ENCODE results near the gene FAM110C. TPM values are rescaled to one million over a fixed set of nuclear protein-coding genes. Genes with fewer than 3 reads are reported as not detected.
A peak's percentile ranks its signal among the peaks of the same experiment; 100 is the strongest.
"Not testable (repeated sequence)": the region's sequence is repeated elsewhere in the genome, so short reads cannot be mapped to it uniquely, and the experiment has no call there.

FAM110C gene
- total RNA-seq, 1 experiment from 2014 or later, result 20.6 TPM

DNA sequence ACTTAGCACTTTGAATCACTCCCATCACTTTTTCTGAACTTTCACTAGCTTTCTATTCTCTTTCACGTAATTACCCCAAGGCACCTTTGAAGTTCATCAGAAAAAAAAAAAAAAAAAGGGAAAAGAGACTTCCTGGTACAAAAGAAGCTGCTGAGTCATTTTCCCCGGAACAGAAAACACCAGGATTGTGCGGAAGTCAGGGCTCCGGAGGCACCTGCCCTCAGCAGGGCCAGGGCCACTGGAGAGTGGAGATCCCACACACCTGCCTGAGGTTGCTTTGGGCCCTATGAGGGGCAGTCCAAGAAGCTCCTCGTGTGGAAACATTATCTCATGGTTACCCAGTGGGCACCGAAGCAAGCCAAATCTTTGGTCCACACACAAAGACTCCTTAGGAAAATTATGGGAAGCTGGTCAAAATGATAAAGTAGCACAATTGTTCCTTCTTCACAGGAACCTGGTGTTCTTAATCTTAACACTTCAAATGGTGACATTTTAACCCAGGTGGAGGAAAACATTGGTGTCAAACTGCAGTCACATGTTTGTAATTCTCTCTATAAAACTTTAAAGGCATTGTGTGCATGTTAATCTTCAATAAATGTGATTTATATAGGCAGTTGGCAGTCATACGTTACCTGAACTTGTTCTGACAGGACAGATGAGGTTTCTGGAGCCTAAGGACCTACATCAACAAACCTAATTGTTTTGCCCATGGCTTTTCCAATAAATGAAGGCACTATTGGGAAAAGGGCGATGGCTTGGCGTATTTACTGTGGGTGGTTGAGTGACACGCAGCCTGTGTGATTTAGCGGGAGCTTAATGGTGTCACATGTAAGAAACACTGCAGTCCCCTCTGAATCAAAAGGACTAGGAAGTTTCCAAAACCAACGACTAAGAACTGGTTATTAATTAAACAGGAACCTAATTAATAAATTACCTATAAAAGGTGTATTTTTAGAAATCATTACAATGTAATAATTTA is 23.4 kb upstream of the FAM110C start:
- DNase-seq, result peak; percentile 59
- TF ChIP-seq CTCF (IDR thresholded peaks at IDR 0.05; ENCODE audit: unreplicated experiment), result no peak
- CTCF ChIA-PET, result interaction anchor here (0.9 kb wide), 1 partner anchor 23 kb away, joined by 3 read pairs; no protein-coding TSS in a partner anchor
- no TSS peak for BruUV-seq (replicated peaks)
- peaks cover 6% of the 10 kb centered on the region for H3K36me3 Mint-ChIP-seq (ENCODE audit: insufficient read depth, unreplicated experiment)
- H3K9me3 Mint-ChIP-seq (ENCODE audit: low read depth, unreplicated experiment), result peaks cover 3% of the 10 kb centered on the region
- intact Hi-C loops (cut with micrococcal nuclease; ENCODE audit: unreplicated experiment), result loop anchor here (1.0 kb wide), 1 partner anchor 22 kb away; no protein-coding TSS in a partner anchor
- H3K4me3 Mint-ChIP-seq (ENCODE audit: low read depth, unreplicated experiment), result peak overlapping the region; percentile 8
- no peaks in the 10 kb centered on the region for H3K4me1 Mint-ChIP-seq (ENCODE audit: low read depth, unreplicated experiment)
- H3K27me3 Mint-ChIP-seq (ENCODE audit: unreplicated experiment), result no peaks in the 10 kb centered on the region
- H3K27ac Mint-ChIP-seq (ENCODE audit: unreplicated experiment), result no peak overlapping the region

DNA sequence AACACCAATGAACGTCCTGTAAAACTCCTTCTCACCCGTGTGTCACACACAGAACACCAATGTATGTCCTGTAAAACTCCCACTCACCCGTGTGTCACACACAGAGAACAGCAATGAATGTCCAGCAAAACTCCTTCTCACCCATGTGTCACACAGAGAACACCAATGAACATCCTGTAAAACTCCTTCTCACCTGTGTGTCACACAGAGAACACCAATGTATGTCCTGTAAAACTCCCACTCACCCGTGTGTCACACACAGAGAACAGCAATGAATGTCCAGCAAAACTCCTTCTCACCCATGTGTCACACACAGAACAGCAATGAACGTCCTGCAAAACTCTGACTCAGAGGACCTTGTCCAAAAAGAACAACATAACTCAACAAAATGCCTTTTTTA is 22.3 kb upstream of the FAM110C start:
- BruUV-seq (replicated peaks); CTCF ChIA-PET; H3K4me1 Mint-ChIP-seq (ENCODE audit: low read depth, unreplicated experiment); H3K27ac Mint-ChIP-seq (ENCODE audit: unreplicated experiment); H3K27me3 Mint-ChIP-seq (ENCODE audit: unreplicated experiment); H3K9me3 Mint-ChIP-seq (ENCODE audit: low read depth, unreplicated experiment); DNase-seq; H3K36me3 Mint-ChIP-seq (ENCODE audit: insufficient read depth, unreplicated experiment); intact Hi-C loops (cut with micrococcal nuclease; ENCODE audit: unreplicated experiment); H3K4me3 Mint-ChIP-seq (ENCODE audit: low read depth, unreplicated experiment): not testable (repeated sequence)

- intact Hi-C loops (cut with micrococcal nuclease; ENCODE audit: unreplicated experiment), result no loop called here
- H3K27me3 Mint-ChIP-seq (ENCODE audit: unreplicated experiment), result no peaks in the 10 kb centered on the region
- no peak for DNase-seq
- no TSS peak for BruUV-seq (replicated peaks)
- H3K36me3 Mint-ChIP-seq (ENCODE audit: insufficient read depth, unreplicated experiment), result peaks cover 6% of the 10 kb centered on the region
- no peak overlapping the region for H3K27ac Mint-ChIP-seq (ENCODE audit: unreplicated experiment)
- TF ChIP-seq CTCF (IDR thresholded peaks at IDR 0.05; ENCODE audit: unreplicated experiment), result no peak
- no peak overlapping the region for H3K4me3 Mint-ChIP-seq (ENCODE audit: low read depth, unreplicated experiment)
- no peaks in the 10 kb centered on the region for H3K4me1 Mint-ChIP-seq (ENCODE audit: low read depth, unreplicated experiment)
- CTCF ChIA-PET, result no interaction called here
- H3K9me3 Mint-ChIP-seq (ENCODE audit: low read depth, unreplicated experiment), result no peaks in the 10 kb centered on the region
Measured at GRCh38 chr2:66853-67252, 20.5 kb upstream of the FAM110C start.

DNA sequence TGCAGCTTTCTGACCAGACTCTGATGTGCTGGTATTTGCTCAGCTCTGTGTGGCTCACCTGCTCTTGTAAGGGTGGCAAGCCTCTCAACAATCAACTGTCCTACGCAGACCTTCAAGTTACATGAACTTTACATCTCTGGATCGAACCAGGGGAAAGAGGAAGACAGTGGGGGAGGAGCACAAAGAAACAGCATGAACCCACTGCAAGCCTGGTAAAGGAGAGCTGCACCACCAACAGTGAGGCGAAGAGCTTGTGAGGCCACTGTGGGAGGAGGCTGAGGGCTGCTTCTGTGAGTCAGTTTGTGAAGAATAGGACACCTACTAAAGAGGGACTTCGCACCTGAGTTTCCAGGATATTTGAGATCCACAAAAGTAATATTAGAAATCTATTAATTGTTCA is 18.8 kb upstream of the FAM110C start:
- no peak overlapping the region for H3K27ac Mint-ChIP-seq (ENCODE audit: unreplicated experiment)
- no peak for TF ChIP-seq CTCF (IDR thresholded peaks at IDR 0.05; ENCODE audit: unreplicated experiment)
- H3K27me3 Mint-ChIP-seq (ENCODE audit: unreplicated experiment), result no peaks in the 10 kb centered on the region

More for the DNA sequence above, 18.8 kb upstream of the FAM110C start:
- CTCF ChIA-PET, result no interaction called here
- Mint-ChIP-seq H3K36me3 (ENCODE audit: insufficient read depth, unreplicated experiment) (peaks cover 6% of the 10 kb centered on the region), H3K4me3 (ENCODE audit: low read depth, unreplicated experiment) (no peak overlapping the region), H3K9me3 (ENCODE audit: low read depth, unreplicated experiment) (peaks cover 6% of the 10 kb centered on the region), H3K4me1 (ENCODE audit: low read depth, unreplicated experiment) (no peaks in the 10 kb centered on the region)
- intact Hi-C loops (cut with micrococcal nuclease; ENCODE audit: unreplicated experiment), result no loop called here
- no peak for DNase-seq
- no TSS peak for BruUV-seq (replicated peaks)
